ENCODE results near the gene TRAPPC3.

Gene TRAPPC3

GRCh38 chr1:36134505-36135329 is 14.6 kb downstream of the TRAPPC3 start:
- DNase-seq (ENCODE audit: low read depth, low spot score): no peak
- H3K4me3 ChIP-seq (ENCODE audit: low read length): no peak overlapping the region

DNA sequence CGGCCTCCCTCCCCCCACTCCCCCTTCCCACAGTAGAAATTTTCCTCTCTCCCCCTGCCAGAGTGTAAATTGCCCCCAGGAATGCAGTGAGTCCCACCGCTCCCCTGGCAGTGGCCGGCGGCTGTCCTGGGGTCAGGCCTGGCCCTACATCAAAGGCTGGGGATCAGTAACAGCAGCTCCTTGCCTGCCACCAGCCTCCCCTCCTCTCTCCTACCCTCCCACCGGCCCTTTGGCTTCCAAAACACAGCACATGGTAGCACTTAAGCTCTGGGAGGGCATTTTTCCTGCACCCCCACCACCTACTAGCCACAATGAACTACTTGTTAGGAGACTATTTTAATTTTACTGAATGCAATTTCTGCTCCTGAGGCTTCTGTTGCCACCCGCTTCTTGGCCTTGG is 15.3 kb downstream of the TRAPPC3 start:
- DNase-seq (ENCODE audit: low read depth, low spot score): no peak
- H3K4me3 ChIP-seq (ENCODE audit: low read length): no peak overlapping the region

DNA sequence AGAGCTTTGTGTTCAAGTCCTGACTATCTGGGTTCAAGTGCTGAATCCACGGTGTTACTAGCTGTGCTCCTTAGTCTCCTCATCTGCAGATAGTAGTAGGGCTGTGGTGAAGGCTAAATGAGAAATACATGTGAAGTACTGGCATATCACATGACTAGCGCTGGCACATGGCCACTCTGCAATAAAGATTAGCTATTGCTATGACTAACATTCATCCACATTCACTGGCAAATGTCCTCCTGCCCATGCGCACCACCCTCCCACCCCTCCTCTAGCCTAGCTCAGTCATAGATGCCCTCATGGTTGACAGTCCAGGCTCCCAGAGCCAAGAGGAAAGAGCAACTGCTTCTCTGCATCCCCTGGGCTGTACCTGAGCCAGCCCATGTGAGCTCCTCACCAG is 15.8 kb downstream of the TRAPPC3 start:
- no peak overlapping the region for H3K4me3 ChIP-seq (ENCODE audit: low read length)
- DNase-seq (ENCODE audit: low read depth, low spot score): no peak

- no peak for DNase-seq (ENCODE audit: low read depth, low spot score)
- H3K4me3 ChIP-seq (ENCODE audit: low read length): no peak overlapping the region
These were observed 17.3 kb downstream of the TRAPPC3 start for GRCh38 chr1:36132029-36132428.

DNA sequence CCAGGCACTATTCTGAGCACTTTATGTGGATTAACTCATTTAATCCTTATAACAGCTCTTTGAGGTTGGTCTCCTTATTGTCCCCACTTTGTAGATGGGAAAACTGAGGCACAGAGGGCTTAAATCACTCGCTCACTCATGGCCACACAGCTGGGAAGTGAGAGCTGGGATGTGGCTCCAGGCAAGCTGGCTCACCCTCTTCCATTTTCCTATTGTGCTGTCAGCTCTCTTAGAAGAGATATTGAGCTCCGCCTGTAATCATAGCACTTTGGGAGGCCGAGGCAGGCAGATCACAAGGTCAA is 20.4 kb downstream of the TRAPPC3 start:
- no peak for DNase-seq (ENCODE audit: low read depth, low spot score)
- H3K4me3 ChIP-seq (ENCODE audit: low read length): no peak overlapping the region

DNA sequence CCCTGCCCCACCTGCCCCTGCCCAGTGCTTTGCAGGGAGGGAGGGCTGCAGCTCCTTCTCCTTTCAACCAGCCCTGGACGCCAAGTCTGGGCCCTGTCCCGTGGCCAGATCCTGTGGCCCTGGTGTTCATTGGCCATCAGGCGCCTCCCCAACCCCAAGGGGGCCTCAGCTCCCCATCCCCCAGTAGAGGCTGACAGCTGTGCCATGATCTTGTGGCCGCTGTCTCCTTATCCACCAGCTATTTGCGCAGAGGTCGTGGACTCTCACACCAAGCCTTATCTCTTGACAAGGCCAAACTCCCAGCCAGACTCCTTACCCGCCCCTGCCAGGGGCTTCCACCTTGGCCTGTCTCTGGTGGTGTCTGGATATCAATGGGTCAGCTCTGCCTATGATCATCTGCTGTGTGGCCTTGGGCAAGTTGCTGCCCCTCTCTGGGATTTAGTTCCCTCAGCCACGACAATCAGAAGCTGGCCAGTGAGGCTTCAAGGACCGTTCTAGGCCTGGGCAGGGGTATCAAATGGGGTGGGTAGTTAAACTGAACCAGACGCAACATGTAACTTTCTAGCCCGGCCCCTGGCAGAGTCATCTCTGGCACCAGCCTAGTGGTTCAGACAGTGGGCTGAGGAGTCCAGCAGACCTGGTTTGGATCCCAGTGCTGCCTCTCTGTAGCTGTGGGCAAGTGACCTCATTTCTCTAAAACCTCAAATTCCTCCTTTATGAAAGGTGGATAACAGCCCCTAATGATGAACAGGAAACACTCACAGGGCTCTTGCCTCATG is 21.0 kb downstream of the TRAPPC3 start:
- DNase-seq (ENCODE audit: low read depth, low spot score): no peak
- H3K4me3 ChIP-seq (ENCODE audit: low read length): no peak overlapping the region

DNA sequence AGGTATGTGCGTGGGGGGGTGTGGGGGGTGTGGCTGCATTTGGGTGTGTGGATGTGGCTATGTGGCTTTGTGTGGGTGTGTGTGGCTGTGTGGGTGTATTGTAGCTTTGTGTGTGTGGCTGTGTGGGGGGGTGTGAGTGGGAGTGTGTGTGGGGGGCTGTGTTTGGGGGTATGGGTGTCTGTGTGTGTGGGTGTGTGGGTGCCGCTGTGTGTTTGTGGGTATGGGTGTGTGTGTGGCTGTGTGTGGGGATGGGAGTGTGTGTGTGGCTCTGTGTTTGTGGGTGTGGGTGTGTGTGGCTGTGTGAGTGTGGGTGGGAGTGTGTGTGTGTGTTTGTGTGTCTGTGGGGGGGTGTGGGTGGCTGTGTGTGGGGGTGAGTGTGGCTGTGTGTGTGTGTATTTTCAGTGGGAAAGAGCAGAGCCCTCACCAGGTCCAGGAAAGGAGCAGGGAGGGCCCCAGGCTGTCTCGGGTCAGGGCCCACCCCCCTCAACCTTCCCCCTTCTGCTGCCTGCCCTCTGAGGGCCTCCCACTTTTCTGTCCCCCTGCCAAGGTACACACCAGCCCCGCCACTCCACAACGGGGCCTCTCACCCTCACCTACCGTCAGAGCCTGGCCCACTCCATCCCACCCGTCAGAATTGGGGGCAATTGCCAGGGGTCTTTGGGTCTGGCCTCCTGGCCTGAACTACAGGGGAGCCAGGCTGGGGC is 22.3 kb downstream of the TRAPPC3 start:
- DNase-seq (ENCODE audit: low read depth, low spot score): no peak
- no peak overlapping the region for H3K4me3 ChIP-seq (ENCODE audit: low read length)

- no peak for DNase-seq (ENCODE audit: low read depth, low spot score)
These were observed 23.1 kb downstream of the TRAPPC3 start for GRCh38 chr1:36126005-36126716.

DNA sequence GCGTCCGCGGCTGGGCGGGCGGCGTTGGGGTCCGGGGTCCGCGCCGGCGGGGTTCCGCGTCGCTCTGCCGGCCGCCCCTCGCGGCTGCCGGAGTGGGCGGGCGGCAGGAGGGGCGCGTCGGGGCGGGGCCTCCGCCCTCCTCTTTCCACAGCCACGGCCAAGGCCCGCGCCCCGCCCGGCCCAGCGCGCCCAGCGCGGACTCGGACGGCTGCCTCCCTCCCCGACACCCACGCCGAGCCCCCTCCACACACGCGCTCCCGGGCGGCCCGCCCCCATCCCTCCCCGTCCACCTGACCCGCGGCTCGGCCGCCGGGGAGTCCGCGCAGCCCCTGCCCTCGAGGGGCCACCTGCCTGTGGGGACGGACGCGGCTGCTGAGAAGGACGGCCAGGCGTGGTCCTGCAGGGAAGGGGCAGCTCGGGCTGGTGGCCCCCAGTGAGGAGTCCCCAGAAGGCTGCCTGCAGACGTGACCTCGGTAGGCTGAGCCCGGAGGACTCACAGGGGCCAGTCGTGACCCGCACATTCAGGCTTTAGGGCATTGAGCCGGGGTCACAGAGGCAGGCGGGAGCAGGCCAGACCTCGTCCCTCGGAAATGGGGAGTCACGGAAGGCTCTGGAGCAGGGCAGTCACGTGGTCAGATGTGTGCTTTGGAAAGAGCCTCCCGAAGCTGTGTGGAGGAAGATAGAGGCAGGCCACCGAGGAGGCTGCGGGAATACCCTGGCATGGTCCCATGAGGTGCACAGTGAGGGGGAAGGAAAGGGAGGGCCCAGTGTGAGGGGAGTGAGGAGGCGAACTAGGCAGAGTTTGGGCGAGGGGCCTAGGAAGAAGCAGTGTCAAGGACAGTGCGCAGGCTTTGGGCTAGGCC is 23.9 kb downstream of the TRAPPC3 start, which contains the start of gene COL8A2:
Gene COL8A2, minus strand, starts transcription at position 94 of the 863 bp plus-strand sequence. CDS start 24,980 bp downstream, outside the sequence.
- no peak within 1 kb of the TSS for H3K4me3 ChIP-seq (ENCODE audit: low read length)
- DNase-seq (ENCODE audit: low read depth, low spot score): no peak

More at GRCh38 chr1:36126005-36126716, 23.1 kb downstream of the TRAPPC3 start:
- H3K4me3 ChIP-seq (ENCODE audit: low read length): no peak overlapping the region

DNA sequence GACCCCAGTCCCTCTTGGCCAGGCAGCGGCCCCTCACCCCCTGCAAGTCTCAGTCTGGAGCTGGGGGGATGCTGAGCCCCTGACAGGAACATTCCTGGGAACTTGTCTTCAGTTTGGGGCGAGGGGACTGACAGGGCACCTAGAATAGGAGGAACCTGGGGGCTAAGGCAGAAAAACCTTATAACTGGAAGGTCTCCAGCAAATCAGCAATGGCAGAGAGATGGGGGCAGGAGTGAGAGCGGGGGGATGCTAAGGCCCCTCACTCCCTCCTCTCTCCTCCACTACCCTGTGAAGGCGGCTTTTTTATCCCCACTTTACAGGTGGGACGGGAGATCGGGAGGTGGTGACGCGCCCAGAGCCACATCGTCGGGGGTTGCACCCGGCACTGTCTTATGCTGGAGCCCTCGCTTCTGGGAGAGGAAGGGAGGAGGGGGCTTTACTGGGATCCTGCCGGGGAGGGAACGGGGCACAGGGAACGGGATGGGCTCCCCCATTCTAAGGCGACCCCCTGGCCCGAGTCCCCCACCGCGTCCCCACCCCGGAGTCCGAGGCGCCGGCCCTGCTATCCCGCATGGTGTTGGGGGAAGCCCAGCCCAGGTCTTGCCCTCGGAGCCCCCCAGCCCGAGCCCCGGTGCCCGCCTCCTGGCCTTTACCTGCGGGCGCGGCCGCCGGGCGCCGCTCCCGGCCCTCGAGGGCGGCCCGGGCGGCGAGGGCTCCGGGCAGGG is 24.7 kb downstream of the TRAPPC3 start:
- H3K4me3 ChIP-seq (ENCODE audit: low read length): no peak overlapping the region

DNA sequence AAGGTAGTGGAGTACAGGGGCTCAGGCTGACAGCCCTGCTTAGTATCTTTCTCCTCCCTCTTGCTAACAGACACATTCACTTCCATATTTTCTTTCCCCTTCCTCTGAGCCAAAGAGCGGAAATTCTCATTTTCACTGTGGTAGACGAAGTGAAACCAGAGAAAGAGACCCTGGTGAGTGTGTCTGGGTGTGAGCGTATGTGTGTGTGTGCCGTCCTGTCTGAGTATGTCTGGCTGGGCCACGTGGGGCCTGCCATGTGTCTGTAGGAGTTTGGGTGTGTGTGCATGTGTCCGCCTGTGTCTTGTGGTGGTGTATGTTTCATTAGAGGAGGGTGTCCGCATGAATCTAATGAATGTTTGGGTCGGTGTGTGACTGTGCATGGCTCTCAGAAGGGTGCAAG is 25.9 kb downstream of the TRAPPC3 start:
- DNase-seq (ENCODE audit: low read depth, low spot score): no peak
- no peak overlapping the region for H3K4me3 ChIP-seq (ENCODE audit: low read length)

More for the DNA sequence above, 24.7 kb downstream of the TRAPPC3 start:
- DNase-seq (ENCODE audit: low read depth, low spot score): no peak

GRCh38 chr1:36122062-36123030 is 26.9 kb downstream of the TRAPPC3 start:
- H3K4me3 ChIP-seq (ENCODE audit: low read length): no peak overlapping the region
- DNase-seq (ENCODE audit: low read depth, low spot score): no peak

- DNase-seq (ENCODE audit: low read depth, low spot score): no peak
- no peak overlapping the region for H3K4me3 ChIP-seq (ENCODE audit: low read length)
These were observed 29.8 kb downstream of the TRAPPC3 start for GRCh38 chr1:36119456-36119855.

DNA sequence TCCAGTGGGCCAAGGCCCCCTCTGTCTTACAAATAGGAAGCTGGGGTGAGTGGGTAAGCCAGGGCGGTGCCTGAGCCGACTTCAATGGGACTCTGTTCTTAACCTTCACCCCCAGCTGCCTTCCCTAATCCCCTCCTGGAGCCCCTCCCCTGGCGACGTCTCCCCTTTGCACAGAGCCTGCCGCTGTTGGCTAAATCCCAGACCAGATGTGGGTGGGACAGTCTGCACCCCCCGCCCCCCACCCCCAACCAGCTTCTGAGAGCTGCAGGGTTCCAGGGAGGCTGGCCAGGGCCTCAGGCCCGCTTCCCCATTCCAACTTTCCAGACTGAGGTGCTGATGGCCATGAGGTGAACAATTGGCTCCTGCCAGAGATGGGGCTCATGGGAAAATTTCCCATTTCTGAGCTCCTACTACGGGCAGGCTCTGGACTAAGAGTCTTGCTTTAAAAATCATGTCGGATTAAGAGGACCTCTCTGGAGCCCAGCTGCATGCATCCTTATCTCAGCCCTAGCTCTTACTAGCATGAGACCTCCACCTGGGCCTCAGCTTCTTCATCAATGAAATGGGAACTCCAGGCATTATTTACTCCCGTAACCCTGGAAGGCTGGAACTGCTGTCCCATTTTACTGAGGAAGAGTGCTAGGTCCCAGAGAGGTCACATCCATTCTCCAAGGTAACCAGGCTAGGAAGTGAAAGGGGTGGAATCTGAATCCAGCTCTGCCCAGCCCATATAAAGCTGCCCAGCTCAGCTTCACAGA is 30.7 kb downstream of the TRAPPC3 start:
- DNase-seq (ENCODE audit: low read depth, low spot score): no peak
- no peak overlapping the region for H3K4me3 ChIP-seq (ENCODE audit: low read length)

DNA sequence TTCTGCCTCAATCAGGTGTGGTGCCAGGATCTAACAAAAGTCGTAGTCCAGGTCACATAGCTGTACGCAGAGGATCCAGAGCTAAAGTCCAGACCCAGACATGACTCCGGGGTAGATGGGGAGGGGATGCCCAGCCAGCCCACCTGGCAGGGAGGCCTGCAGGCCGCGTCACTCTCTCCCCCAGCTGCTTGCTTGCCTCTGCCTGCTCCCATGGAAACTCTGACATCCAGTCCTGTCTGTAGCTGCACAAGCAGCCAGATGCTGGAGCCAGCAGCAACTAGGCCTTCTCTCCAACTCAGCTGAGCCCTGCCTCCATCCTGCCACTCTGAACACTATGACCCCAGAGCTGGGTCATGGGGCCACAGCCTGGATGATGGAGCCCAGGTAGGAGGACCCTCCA is 32.4 kb downstream of the TRAPPC3 start:
- DNase-seq (ENCODE audit: low read depth, low spot score): no peak
- H3K4me3 ChIP-seq (ENCODE audit: low read length): no peak overlapping the region

- DNase-seq (ENCODE audit: low read depth, low spot score): no peak
- no peak overlapping the region for H3K4me3 ChIP-seq (ENCODE audit: low read length)
These were observed 33.4 kb downstream of the TRAPPC3 start for GRCh38 chr1:36115931-36116330.

All from Jurkat, Clone E6-1 (cell line).